ENCODE data around the gene F2RL1.

The F2RL1 gene

DNA sequence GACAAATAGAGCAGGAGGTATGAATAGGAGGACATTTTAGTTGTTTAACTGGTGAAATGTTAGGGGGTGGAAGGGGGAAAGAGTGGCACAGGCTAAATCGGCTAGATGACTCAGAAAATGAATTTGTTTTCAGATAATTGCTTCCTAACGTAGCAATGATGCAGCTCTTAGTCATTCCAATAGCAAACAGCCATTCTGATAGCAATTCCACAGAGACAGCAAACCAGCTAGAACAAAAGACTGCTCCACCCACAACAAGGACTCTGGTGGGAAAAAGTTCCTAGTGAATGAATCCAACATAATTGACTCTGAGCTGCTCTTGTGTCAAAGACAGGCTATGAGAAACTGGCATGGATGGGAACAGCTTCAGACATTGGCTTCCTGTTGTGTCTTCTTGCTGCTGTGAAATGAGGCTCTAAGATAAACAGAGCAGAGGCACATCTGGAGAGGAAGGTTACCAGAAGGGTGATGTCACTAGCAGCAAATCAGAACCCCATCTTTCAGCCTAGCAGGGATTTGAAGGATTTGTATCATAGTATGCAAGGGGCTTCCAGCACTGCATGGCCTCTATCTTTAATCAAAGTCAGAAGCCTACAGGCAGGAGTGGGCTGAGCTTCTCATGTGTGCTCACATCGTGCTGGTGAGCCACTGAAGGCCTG lies 28.1 kb upstream of the F2RL1 start:
- peak overlapping the region; percentile 6 for H2AFZ ChIP-seq (ENCODE audit: low read depth, low read length)
- no peaks in the 10 kb centered on the region for H3K36me3 ChIP-seq (ENCODE audit: insufficient read depth, low read length)
- no peak overlapping the region for H3K4me3 ChIP-seq (ENCODE audit: low read length)
- no peaks in the 10 kb centered on the region for H3K9me3 ChIP-seq (ENCODE audit: low read length)
- no peaks in the 10 kb centered on the region for H3K27me3 ChIP-seq (ENCODE audit: insufficient read depth, low read length)
- H3K4me1 ChIP-seq (ENCODE audit: insufficient read depth, low read length) = peaks cover 12% of the 10 kb centered on the region

DNA sequence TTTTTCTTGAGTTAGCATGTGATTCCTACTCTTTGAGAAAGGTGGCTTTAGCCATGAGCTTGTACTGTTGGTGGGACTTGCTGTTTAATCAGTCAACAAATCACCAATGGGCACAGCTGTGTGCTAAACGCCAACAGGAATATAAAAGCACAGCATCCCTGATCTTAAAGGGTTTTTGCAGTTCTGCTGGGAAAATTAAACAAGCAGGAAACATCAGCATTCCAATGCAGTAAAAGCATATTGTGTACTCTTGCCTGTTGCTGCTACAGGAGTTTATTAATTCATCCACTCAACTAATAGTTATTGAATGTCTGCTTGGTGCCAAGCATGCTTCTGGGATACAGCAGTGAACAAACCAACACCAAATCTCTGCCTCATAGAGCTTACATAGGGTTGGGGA lies 27.4 kb upstream of the F2RL1 start:
- peaks cover 12% of the 10 kb centered on the region for H3K4me1 ChIP-seq (ENCODE audit: insufficient read depth, low read length)
- no peaks in the 10 kb centered on the region for H3K27me3 ChIP-seq (ENCODE audit: insufficient read depth, low read length)
- H2AFZ ChIP-seq (ENCODE audit: low read depth, low read length) = peak overlapping the region; percentile 6
- H3K9me3 ChIP-seq (ENCODE audit: low read length) = no peaks in the 10 kb centered on the region
- no peaks in the 10 kb centered on the region for H3K36me3 ChIP-seq (ENCODE audit: insufficient read depth, low read length)
- no peak overlapping the region for H3K4me3 ChIP-seq (ENCODE audit: low read length)

DNA sequence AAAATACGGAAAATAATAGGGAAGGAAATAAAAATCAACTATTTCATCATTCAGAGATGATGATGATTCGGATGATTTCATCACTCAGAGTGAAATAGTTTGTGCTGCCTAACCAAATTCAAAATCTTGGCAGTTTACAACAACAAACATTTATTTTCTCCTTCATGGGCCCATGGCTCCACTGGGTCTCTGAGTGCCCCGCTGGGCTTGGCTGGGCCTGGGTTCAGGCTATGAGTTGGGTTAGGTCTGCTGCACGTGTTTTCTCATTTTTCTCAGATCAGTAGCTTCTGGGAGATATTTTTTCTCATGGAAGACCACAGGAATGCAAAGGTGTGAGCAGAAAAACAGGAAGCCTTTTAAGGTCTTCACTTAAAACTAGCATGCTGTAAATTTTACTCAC lies 24.0 kb upstream of the F2RL1 start:
- no peak overlapping the region for H3K4me3 ChIP-seq (ENCODE audit: low read length)
- no peaks in the 10 kb centered on the region for H3K9me3 ChIP-seq (ENCODE audit: low read length)
- no peaks in the 10 kb centered on the region for H3K36me3 ChIP-seq (ENCODE audit: insufficient read depth, low read length)
- no peak overlapping the region for H2AFZ ChIP-seq (ENCODE audit: low read depth, low read length)
- H3K4me1 ChIP-seq (ENCODE audit: insufficient read depth, low read length) = peaks cover 9% of the 10 kb centered on the region
- H3K27me3 ChIP-seq (ENCODE audit: insufficient read depth, low read length) = no peaks in the 10 kb centered on the region

DNA sequence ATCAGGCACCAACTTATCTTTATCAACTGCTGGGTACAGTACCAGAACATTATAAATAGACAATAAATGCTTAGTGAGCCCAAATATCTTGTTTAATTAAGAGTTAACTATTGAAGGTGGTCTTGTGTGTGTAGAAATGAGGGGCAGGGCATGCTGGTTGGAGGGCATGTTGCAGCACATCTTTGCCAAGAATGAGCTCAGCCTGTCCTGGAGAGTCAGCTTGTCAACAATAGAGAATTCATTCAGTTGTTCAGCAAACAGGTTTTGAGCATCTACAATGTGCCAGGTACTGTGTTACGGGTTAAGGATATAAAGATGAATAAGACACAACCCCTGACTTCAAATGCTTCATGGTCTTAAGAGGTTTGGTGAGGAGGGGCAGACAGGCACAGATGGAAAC lies 19.2 kb upstream of the F2RL1 start:
- Histone ChIP-seq H2AFZ (ENCODE audit: low read depth, low read length) (no peak overlapping the region), H3K27me3 (ENCODE audit: insufficient read depth, low read length) (no peaks in the 10 kb centered on the region), H3K4me3 (ENCODE audit: low read length) (no peak overlapping the region), H3K9me3 (ENCODE audit: low read length) (no peaks in the 10 kb centered on the region), H3K4me1 (ENCODE audit: insufficient read depth, low read length) (no peaks in the 10 kb centered on the region), H3K36me3 (ENCODE audit: insufficient read depth, low read length) (no peaks in the 10 kb centered on the region)

DNA sequence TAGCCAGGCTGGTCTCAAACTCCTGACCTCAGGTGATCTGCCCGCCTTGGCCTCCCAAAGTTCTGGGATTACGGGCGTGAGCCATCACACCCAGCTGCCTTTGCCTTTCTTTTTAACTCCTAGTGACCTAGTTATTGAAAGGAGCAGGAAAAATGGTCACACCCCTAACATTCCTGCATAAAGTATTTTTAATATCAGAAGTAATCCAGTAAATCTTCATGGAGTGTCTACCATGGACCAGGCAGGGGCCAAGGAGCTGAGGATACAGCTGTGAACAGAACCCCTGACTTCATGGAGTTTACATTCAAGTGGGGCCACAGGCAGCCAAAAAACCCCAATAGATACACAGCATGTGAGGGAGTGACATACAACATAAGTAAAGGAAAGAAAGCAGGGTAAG lies 18.3 kb upstream of the F2RL1 start:
- Histone ChIP-seq H3K27me3 (ENCODE audit: insufficient read depth, low read length) (no peaks in the 10 kb centered on the region), H3K4me3 (ENCODE audit: low read length) (no peak overlapping the region), H2AFZ (ENCODE audit: low read depth, low read length) (no peak overlapping the region), H3K4me1 (ENCODE audit: insufficient read depth, low read length) (peaks cover 1% of the 10 kb centered on the region), H3K36me3 (ENCODE audit: insufficient read depth, low read length) (no peaks in the 10 kb centered on the region), H3K9me3 (ENCODE audit: low read length) (no peaks in the 10 kb centered on the region)

DNA sequence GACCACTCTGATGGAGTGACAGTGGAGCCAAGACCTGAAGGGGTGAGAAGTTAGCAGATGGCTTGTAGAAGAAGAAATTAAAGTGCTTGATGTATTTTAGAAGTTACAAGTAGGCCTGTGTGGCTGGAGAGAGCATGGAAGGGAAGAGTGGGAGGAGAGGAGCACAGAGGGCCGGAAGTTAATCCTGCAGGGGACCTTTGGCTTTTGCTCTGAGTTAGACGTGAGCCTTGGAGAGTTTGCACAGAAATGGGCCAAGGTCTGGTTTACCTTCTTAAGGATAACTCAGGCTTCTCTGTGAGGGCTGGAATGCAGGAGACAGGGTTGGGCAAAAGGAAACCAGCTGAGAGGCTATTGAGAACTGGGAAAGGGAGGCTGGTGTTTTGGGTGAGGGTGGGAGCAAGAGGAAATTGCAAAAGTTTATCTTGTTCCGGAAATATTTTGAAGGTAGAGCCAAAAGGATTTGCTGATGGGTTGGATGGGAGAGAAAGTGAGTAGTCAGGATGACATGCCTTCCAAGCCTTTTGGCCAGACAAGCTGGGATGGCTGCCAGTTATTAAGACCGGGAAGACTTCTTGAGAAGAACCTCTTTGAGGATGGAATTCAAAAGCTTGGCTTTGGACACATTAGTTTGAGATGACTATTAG lies 17.5 kb upstream of the F2RL1 start:
- H3K9me3 ChIP-seq (ENCODE audit: low read length) = no peaks in the 10 kb centered on the region
- no peaks in the 10 kb centered on the region for H3K36me3 ChIP-seq (ENCODE audit: insufficient read depth, low read length)
- no peaks in the 10 kb centered on the region for H3K27me3 ChIP-seq (ENCODE audit: insufficient read depth, low read length)
- H3K4me3 ChIP-seq (ENCODE audit: low read length) = no peak overlapping the region
- no peak overlapping the region for H2AFZ ChIP-seq (ENCODE audit: low read depth, low read length)
- peaks cover 8% of the 10 kb centered on the region for H3K4me1 ChIP-seq (ENCODE audit: insufficient read depth, low read length)

DNA sequence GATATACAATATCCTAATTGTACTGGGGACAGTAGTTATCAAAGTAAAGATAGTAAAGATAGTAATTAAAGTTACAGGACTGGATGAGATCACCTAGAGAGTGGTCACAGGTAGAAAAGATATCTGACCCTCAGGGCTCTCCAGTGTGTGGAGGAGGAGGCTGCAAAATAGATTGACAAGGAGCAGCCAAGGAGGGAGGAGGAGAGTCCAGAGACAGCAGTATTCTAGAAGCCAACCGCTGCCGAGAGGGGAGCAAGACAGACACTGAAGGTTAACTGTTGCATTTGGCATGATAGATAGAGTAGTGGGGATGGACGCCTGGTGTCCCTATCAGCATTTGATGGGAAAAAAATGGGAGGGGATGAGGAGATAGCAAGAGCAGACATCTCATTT lies 17.0 kb upstream of the F2RL1 start:
- Histone ChIP-seq H3K9me3 (ENCODE audit: low read length) (no peaks in the 10 kb centered on the region), H3K4me3 (ENCODE audit: low read length) (no peak overlapping the region)

DNA sequence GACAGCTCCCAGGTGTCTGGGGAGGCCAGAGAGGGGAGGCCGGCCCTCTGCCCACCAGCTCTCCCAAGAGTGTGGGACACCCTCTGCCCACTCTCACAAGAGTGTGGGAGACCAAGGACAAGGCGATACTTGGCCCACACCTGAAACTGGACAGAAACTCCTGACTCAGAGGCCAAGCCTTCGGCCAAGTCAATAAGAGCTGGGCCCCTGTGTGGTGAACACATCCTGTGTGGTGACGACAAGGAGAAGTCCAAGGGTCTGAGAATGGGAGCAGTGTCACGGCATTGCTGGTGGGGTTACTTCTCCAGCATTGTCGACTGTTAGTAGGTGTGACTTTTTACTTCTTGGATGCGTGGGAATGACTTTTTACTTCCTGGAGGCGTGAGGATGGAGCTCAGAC lies 14.6 kb upstream of the F2RL1 start:
- Histone ChIP-seq H3K4me1 (ENCODE audit: insufficient read depth, low read length) (peaks cover 30% of the 10 kb centered on the region), H2AFZ (ENCODE audit: low read depth, low read length) (no peak overlapping the region), H3K9me3 (ENCODE audit: low read length) (no peaks in the 10 kb centered on the region), H3K27me3 (ENCODE audit: insufficient read depth, low read length) (no peaks in the 10 kb centered on the region), H3K36me3 (ENCODE audit: insufficient read depth, low read length) (no peaks in the 10 kb centered on the region), H3K4me3 (ENCODE audit: low read length) (no peak overlapping the region)

More for the DNA sequence above, 17.0 kb upstream of the F2RL1 start:
- Histone ChIP-seq H3K4me1 (ENCODE audit: insufficient read depth, low read length) (peaks cover 11% of the 10 kb centered on the region), H3K36me3 (ENCODE audit: insufficient read depth, low read length) (no peaks in the 10 kb centered on the region), H2AFZ (ENCODE audit: low read depth, low read length) (no peak overlapping the region), H3K27me3 (ENCODE audit: insufficient read depth, low read length) (no peaks in the 10 kb centered on the region)

DNA sequence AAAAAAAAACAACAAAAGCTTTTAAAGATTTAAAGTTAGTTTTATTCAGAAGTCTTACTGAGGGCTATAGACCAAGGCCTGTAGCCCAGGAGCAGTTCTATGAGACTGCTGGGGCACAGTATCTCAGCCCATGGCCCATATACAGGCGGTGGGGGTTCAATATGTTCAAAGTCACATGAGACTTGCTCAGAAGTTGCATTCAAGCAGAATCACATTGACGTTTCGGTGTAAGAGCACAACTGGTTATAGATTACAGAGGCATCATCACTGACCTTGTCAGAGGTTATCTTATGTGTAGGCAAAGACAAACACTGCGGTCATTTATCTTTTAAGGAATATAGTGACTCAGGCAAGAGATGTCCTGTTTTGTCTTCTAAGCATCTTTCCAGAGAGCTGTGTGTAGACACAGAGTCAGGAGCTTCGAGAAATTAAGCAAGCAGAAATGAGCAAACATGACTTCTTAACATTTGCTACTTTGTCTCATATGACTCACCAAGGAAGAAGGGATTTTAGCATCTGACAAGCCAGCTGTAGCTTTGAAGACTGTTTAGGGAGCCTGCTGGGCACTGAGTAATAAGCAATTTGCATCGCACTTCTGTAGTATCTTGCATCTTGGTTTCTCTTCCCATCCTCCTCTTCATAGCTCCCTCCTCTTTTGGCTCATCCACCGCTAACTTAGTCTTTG lies 12.9 kb upstream of the F2RL1 start:
- no peaks in the 10 kb centered on the region for H3K27me3 ChIP-seq (ENCODE audit: insufficient read depth, low read length)
- no peak overlapping the region for H3K4me3 ChIP-seq (ENCODE audit: low read length)
- peaks cover 30% of the 10 kb centered on the region for H3K4me1 ChIP-seq (ENCODE audit: insufficient read depth, low read length)
- H3K36me3 ChIP-seq (ENCODE audit: insufficient read depth, low read length) = no peaks in the 10 kb centered on the region
- no peak overlapping the region for H2AFZ ChIP-seq (ENCODE audit: low read depth, low read length)
- no peaks in the 10 kb centered on the region for H3K9me3 ChIP-seq (ENCODE audit: low read length)

DNA sequence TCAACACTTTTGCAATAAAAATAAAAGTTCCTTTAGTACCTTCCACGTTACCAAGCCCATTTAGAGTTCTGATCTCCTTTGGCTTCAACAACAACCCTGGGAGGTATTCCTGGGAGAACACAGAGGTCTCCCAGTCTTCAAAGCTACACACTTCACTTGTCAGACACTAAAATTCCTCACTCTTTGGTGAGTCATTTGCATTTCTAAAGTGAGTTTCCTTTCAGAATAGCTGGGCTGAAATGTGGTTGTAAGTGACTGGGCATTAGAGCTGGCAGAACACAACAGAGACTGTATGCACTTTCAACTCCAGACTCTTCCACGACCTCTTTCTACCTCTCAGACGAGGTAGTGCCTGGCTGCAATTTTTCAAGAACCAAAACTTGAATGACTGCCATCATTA lies 11.5 kb upstream of the F2RL1 start:
- H2AFZ ChIP-seq (ENCODE audit: low read depth, low read length) = no peak overlapping the region
- no peaks in the 10 kb centered on the region for H3K27me3 ChIP-seq (ENCODE audit: insufficient read depth, low read length)
- no peaks in the 10 kb centered on the region for H3K9me3 ChIP-seq (ENCODE audit: low read length)
- peaks cover 30% of the 10 kb centered on the region for H3K4me1 ChIP-seq (ENCODE audit: insufficient read depth, low read length)
- no peaks in the 10 kb centered on the region for H3K36me3 ChIP-seq (ENCODE audit: insufficient read depth, low read length)
- H3K4me3 ChIP-seq (ENCODE audit: low read length) = no peak overlapping the region

DNA sequence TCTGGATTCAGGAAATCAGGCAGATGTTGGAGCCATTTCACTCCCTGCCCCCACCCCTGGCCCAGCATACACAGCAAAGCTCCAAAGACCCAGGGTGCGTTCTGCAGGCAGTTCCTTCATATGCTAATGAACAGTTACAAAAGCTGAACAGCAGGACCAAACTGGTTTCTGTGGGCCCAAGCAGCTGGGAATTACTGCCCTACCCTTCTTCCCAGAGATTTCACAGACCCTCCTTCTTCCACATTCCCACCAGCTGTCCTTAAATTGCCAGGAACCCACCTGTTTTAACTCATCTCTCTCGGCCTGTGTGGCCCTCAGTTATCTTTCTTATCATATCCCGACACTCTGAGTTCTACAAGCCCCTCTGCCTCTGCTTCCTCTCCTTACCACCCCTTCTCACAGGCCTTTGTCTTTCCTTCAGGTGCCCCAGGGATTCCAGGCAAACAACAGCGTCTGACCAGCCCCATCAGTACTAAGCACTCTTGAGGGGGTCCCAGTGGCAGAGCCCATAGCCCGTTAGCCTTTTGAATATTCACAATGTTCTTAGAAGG lies 10.6 kb upstream of the F2RL1 start:
- peak overlapping the region; percentile 70 for H2AFZ ChIP-seq (ENCODE audit: low read depth, low read length)
- H3K9me3 ChIP-seq (ENCODE audit: low read length) = no peaks in the 10 kb centered on the region
- H3K4me3 ChIP-seq (ENCODE audit: low read length) = no peak overlapping the region
- no peaks in the 10 kb centered on the region for H3K27me3 ChIP-seq (ENCODE audit: insufficient read depth, low read length)
- peaks cover 30% of the 10 kb centered on the region for H3K4me1 ChIP-seq (ENCODE audit: insufficient read depth, low read length)
- H3K36me3 ChIP-seq (ENCODE audit: insufficient read depth, low read length) = no peaks in the 10 kb centered on the region

DNA sequence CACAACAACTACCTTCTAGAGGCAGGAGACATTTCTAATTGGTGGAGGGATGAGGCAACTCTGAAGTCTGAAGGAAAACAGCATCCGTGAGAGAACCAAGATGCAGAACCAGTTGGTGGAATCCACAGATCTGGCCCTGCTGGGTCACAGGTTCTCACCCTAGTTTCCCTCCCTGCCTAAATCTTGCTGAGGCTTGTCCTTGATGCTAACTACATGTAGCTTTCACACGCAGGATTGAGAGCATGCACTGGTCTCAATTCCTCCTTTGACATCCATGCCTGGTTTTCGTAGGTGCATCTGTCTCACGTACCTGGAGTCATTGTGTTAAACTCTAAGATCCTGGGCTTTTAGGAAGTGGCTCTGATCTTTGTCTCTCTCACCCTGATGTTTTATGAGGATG lies 9.7 kb upstream of the F2RL1 start:
- Histone ChIP-seq H3K9me3 (ENCODE audit: low read length) (no peaks in the 10 kb centered on the region), H2AFZ (ENCODE audit: low read depth, low read length) (no peak overlapping the region), H3K4me1 (ENCODE audit: insufficient read depth, low read length) (peaks cover 30% of the 10 kb centered on the region)

DNA sequence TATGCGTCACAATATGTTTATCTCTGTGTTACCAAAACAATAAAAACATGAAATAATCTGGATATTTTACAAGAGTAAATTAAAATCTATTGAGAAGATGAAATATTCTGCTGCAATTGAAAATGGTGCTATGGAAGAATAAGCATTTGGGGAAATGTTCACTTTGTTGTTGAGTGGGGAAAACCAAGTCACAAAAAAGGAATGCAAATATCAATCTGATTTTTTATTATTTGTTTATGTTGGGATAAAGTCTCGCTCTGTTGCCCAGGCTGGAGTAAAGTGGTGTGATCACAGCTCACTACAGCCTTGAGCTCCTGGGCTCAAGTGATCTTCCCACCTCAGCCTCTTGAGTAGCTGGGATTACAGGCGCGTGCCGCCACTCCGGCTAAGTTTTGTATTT lies 8.6 kb upstream of the F2RL1 start:
- Histone ChIP-seq H3K9me3 (ENCODE audit: low read length) (no peaks in the 10 kb centered on the region), H3K27me3 (ENCODE audit: insufficient read depth, low read length) (no peaks in the 10 kb centered on the region), H3K36me3 (ENCODE audit: insufficient read depth, low read length) (no peaks in the 10 kb centered on the region), H2AFZ (ENCODE audit: low read depth, low read length) (no peak overlapping the region), H3K4me1 (ENCODE audit: insufficient read depth, low read length) (peaks cover 30% of the 10 kb centered on the region), H3K4me3 (ENCODE audit: low read length) (no peak overlapping the region)

More for the DNA sequence above, 9.7 kb upstream of the F2RL1 start:
- Histone ChIP-seq H3K36me3 (ENCODE audit: insufficient read depth, low read length) (no peaks in the 10 kb centered on the region), H3K4me3 (ENCODE audit: low read length) (no peak overlapping the region), H3K27me3 (ENCODE audit: insufficient read depth, low read length) (no peaks in the 10 kb centered on the region)
